Measurements from ENCODE around the gene TMIGD1.

Gene TMIGD1, protein sequence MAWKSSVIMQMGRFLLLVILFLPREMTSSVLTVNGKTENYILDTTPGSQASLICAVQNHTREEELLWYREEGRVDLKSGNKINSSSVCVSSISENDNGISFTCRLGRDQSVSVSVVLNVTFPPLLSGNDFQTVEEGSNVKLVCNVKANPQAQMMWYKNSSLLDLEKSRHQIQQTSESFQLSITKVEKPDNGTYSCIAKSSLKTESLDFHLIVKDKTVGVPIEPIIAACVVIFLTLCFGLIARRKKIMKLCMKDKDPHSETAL

DNA sequence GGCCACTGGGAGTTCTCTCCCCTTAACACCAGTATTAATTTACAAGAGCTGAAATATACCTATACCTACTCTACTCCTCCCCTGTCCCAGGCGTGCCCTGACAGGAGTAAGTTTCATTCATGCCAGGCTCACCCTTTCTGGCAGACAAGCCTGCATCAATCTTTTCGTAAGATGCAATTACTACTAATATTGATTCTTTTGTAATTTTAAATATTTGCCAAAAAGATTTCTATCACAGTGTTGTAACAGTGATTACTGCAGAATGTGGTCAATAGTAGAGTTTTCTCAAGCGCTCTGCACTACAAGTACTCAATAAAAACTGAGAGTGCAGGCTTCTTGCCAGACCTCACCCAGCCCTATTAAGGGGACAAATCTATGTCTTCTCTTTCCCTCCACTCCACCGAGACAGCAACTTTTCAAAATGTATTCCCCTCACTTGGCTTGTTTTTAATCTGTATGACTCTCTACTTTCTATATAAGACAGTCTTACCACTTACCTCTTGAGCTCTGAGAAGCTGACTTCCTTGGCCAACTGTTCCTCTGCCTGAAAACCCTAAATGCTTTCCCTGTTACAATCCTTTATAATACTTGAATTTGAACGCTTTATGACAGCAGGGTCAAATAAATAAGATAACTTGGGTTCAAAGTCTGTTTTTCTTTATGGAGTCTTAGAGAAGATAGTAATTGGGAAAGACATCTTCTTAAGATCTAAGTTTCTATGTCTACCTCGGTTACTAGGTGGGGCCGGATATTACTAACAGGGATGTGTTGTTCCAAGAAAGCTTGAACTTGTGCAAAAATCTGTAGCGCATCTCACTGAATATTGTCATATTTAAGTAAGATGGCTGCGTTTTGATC lies at the start of gene TMIGD1:
Gene TMIGD1, minus strand, starts transcription at position 555 of the 858 bp plus-strand sequence. CDS start 1,924 bp downstream, outside the sequence.
- no peak for FAIRE-seq

DNA sequence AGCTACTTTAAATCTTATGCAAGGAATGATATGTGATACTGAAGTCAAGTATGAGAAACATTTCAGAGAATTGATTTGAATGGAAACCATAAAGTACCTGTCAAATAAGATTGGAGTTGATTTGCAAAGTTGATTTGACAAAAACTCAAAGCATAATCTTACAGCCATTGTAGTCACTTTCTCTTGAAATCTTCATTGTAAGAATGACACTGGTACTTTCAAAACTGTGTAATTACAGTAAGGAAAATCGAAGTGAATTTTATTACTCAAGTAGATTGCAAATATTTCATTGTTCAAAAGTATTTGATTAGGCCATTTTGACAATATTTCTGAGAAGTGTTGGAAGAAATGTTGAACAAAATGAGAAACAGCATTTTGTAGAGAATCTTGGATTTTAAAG lies 48.5 kb upstream of the TMIGD1 start:
- no peak for FAIRE-seq

DNA sequence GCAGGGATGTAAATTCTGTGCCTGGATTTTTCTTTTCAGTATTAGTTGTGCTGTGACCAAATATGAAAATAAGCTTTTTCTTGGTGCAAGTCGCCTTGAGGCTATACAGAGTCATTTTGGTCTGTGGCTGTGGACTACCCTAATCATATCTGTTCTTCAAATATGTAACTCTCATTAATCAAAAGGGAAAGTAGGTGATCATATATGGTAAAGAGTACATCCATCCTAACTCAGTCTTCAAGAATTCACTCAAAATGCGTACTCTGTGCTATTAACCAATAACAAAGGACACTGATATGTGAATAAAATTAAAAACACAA lies 47.4 kb upstream of the TMIGD1 start:
- FAIRE-seq: no peak

DNA sequence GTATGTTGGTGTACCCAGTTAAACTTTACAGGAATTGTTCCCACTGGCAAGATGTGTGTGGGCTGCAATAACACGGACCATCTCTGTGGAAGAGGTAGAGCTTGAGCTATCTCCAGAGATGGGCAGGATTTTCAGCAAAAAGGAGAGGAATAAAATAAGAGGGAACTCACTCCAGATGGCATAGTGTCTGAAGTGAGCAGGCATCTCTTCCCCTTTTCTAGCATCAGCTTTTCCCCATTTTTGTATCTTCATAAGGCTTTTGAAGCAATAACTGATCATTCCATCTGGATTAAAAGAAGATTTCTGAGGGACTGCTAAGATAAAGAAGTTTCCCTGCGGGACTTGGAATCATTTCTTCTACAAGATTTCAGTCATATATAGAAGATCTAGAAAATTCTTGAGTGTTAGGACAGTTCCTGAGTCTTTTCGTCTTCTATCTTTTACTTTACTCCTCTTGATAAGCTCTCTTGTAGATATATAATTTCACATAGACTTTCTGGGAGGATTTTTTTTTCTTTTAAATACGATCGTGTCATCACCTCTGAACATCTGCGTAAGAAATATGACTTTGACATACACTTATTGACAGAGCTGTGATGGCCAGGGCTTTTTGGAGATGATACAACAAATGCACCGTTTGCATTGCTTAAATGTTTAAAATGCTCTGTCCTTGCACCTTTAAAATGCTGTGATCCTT lies 46.9 kb upstream of the TMIGD1 start:
- FAIRE-seq: no peak

DNA sequence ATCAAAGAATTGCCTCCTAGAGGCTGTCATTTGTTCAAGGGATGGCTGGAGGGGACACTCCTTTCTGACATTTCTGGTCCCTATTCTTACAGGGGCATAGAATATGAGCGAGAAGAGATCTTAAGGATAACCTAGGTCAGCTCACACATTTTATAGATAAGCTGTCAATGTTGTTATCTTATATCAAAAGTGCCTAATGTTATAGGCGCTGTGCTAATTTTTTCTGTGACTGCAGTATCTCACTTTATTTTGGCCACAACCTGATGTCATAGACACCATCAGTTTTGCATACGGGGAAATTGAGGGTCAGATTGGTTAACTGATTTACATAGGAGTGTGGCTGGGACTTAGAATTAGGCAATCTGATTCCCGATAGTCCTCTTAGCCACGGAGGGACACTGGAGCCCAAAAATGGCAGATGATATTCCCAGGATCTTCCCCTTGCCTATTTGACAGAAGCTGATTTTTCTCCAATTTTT lies 46.1 kb upstream of the TMIGD1 start:
- no peak for FAIRE-seq

DNA sequence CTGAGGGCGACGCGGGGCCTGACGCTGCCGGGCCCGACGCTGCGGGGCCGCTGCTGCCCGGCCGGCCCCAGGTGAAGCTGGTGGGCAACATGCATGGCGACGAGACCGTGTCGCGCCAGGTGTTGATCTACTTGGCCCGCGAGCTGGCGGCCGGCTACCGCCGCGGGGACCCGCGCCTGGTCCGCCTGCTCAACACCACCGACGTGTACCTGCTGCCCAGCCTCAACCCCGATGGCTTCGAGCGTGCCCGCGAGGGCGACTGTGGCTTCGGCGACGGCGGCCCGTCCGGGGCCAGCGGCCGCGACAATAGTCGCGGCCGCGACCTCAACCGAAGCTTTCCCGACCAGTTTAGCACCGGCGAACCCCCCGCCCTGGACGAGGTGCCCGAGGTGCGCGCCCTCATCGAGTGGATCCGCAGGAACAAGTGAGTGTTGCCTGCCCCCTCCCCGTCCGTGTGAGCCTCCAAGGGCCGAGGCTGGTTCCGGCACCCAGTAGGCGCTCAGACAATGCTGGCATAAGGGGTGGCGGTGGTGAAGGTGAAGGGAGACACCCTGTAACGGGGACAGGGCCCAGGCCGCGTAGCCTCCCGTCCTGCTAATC lies 45.5 kb upstream of the TMIGD1 start:
- no peak for FAIRE-seq

DNA sequence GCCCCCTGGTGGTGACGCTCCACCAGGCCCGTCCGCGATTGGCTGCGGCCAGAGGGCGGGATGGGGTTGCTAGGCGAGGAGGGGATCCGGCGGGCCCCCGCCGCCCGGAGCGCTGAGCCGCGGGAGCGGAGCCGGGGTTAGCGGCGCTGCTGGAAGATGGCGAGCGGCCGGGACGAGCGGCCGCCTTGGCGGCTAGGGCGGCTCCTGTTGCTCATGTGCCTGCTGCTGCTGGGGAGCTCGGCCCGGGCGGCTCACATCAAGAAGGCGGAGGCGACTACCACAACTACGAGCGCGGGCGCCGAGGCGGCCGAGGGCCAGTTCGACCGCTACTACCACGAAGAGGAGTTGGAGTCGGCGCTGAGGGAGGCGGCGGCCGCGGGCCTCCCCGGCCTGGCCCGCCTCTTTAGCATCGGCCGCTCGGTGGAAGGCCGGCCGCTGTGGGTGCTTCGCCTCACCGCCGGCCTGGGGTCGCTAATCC lies 45.0 kb upstream of the TMIGD1 start, which contains the start of gene CPD:
Gene CPD, plus strand, starts transcription at position 103 of the 478 bp plus-strand sequence. Its CDS starts 54 bp downstream, at position 157.
- FAIRE-seq: no peak

DNA sequence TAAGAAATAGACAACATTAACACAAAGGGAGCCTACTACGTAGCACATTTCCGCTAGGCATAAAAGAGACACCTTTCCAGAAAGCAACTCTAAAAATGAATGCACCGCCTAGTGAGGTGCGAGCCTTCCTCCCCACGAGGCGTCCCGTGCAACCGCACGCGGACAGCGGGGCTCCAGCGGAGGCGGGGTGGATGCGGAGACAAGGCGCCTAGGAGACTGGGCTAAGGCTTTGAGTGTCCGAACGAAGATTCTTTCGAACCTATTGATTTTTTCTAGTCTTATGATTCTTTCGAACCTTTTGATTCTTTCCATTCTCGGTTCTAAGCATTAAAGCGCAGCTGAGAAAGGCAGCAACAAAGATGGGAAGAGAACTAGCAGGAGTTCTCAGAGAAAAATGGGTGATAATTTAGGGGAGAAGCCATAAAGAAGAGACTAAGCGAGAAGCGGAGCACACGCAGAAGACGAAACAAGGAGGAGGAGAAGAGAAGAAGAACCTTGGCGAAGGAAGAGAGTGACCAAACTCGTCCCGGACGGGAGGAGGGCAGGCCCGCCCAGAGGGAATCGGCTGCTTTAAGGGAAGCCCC lies 44.5 kb upstream of the TMIGD1 start:
- peak; percentile 83 for FAIRE-seq

DNA sequence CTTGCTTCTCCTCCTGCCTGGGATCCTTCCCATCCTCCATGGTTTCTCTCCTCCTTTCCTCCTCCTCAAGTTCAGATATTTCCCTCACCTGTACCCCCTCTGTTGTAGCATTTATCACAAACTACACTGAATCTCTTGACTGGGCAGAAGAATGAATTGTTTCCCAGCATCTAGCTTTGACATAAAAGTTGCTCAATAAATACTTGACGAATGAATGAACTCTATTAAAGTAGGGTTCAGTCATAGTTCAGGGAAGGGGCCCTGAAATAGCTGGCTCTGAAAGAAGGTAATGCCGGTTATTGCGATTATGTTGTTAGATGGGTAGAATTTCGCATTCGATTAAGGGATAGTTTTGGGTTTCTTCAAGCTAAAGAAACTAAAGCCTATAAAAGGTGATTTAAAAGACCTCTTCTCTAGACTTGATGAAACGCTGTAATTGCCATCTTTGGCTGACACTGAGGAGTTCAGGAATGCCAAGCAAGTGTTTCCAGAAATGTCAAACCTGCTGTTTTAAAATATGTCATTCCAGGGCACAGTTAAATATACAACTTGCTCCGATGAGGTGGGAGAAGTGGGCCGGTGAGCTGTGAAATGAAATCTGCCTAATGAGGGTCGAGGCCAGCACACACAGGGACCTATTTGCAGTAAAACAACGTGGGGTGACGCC lies 43.9 kb upstream of the TMIGD1 start:
- no peak for FAIRE-seq

DNA sequence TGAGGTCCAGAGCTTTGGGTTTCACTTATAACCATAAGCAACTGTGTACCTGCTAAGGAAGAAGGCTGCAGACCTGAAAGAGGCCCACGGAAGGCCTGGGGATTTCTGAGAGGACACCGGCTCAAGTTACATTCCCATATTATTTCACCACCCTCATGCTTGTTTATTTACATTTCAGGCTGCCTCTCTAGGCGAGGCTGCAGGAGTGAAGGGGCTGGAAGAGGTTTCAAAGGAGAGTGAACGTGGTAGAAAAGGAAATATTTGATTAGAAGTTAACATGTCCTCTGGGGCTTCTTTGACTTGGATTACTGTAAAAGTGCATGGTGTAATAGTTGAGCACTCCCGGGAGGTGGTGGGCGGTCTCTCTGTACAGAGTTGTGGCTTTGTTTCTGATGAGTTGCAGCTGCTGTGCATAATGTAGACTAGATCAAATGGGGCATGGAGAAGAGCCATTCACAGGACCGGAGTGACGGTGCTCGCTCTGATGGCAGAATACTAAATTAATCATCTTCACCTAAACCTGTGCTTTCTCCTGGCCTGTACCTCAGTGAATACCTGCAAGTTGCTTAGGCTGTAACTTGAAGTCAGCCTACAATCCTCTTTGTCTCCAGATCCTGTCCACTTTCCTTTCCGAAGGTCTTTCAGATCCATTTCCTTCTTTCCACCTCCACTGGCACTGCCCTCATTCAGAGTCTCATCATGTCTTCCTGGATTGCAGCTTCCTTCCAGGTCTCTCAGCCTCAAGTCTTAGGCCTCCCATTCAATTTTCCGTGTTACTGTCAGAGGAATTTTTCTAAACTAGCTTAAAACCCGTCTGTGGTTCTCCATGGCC lies 43.0 kb upstream of the TMIGD1 start:
- FAIRE-seq: no peak

DNA sequence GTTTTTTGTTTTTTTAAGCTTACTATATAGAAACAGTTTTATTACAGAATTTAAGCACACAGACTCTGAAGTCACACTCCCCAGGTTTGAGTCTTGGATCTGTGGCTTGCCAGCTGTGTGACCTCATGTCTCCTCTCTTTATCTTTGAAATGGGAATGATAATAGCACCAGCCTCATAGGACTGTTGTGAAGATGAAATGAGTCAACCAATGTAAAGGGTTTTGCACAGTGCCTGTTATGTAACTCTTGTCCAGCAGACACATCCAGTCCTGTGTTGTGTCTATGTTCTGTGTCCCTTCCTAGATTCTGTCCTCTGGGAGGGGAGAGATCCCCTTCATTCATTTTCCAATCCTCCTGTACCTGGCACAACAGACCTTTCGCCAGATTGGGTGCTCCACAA lies 41.8 kb upstream of the TMIGD1 start:
- FAIRE-seq: no peak

DNA sequence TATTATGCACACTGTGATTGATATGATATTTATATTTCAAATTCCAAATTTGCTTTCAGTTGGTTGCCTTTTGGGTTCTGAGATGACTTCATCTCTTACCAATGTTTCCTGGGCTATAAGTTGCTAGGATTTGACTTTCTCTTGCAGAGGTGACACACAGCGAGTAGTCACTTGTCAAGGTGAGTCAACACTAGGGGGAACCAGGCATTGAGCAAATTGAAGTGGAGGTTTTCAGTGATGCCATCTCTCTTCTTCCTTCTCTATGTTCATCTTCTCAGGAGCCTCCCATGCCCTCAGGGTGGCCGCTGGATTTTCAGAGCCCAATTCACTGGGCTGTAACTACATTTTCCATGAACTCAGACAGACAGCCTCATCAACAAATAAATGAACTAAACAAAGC lies 38.9 kb upstream of the TMIGD1 start:
- FAIRE-seq: no peak

DNA sequence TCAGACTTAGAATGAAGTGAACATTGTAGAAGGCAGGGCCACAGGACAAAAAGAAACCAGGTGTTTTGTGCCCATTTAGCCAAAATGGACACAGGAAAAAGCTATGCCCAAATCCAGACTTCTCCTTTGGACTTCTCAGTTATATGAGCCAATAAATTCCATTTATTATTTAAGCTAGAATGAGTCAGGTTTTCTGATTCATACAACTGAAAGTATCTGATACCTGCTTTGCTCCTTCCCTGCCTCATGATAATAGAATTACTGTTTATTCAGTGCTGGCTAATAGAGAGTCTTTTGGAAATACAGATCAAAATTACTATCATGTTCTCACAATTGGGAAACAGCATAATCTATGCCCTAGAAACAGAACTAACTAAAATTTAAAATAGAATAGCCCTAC lies 36.1 kb upstream of the TMIGD1 start:
- FAIRE-seq: no peak

DNA sequence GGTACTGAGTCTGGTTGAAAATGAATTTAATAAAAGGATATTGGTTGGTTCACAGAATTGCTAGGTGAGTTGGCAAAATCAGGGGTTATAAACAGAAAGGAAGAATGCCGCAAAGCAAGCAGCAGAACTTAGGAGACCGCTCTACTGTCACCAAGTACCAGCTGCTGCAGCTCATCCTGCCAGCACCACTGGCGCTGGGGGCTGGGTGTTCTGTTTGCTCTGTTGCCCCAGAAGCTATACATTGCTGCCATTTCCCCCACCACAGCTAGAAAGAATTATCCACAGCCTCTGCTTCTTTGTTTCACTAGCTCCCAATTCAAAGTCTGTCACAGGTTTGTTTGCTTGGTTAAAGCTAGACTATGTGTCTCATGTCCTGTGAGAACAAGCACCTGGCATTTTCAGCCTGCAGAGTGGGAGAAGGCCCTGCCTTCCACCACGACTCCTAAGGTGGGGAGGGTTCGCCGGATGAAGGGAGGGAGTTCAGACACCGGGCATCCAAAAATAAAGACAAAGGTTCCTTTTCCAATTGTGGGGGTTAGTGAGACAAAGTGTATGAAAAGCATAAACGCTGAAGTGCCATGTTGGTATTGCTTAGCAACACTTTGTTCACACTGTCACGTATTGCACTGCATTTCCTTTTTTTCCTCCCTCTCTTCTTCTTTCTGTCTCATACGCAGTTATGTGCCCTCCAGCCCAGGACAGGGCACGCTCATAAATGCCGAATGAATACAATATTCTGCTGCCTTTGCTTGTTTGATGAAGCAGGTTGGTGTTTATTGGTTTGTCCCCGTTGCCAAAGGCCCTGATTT lies 35.3 kb upstream of the TMIGD1 start:
- FAIRE-seq: no peak

DNA sequence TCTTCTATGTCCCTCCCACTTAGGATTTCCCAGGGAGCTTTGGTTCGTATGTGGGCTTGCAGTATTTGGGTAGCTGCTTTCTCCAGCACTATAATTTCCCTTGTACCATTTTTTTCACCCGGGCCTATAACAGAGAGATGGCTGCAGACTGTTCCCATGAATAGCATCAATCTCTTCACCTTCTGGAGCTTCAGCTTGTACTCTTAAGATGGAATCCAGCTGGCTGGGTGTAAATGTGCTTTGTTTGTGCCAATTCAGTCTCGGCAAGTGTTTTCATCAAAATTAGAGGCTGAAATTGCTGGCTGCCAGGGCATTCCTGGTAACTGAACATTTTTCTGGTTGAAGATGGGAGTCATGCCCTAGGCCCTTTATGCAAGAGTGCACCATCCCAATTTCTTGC lies 32.7 kb upstream of the TMIGD1 start:
- no peak for FAIRE-seq

DNA sequence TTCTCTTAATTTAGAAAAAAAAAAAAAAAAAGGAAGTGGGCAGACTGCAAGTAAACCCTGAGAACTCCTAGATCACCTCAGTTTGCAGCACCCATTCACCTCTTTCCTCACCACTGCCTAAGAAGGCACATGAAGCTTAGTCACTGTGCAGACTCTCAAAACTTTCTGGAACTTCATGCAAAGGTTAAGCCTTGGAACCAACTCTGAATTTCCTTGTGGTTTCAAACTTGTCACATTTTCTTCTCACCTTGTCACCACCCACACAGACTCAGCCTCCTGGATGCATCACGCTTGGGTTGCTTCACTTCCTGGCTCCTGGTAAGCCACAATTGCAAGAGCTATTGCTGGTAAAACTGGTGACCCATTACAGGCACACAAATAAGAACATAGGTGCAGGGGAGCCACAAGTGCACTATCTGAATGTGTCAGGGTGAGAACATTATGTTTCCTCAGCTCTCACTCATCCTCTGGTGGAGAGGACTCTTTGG lies 29.9 kb upstream of the TMIGD1 start:
- FAIRE-seq: no peak

DNA sequence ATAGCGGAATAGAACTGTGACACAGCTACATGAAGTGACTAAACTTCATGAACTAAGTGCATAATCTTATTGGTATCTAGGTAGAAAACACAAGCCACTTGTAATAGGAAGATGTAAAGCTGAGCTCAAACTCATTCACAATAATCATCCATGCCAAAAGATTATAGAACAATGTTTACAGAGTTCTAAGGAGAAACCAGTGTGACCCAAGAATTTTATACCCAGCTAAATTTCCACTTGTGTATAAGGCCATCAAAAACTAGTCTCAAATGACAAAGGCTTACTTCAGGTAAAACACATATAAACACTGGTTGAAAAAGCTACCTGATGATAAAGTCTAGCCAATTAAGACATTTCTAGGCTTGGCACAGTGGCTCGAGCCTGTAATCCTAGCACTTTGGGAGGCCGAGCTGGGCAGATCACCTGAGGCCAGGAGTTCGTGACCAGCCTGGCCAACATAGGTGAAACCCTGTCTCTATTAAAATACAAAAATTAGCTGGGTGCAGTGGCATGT lies 28.0 kb upstream of the TMIGD1 start:
- FAIRE-seq: no peak

DNA sequence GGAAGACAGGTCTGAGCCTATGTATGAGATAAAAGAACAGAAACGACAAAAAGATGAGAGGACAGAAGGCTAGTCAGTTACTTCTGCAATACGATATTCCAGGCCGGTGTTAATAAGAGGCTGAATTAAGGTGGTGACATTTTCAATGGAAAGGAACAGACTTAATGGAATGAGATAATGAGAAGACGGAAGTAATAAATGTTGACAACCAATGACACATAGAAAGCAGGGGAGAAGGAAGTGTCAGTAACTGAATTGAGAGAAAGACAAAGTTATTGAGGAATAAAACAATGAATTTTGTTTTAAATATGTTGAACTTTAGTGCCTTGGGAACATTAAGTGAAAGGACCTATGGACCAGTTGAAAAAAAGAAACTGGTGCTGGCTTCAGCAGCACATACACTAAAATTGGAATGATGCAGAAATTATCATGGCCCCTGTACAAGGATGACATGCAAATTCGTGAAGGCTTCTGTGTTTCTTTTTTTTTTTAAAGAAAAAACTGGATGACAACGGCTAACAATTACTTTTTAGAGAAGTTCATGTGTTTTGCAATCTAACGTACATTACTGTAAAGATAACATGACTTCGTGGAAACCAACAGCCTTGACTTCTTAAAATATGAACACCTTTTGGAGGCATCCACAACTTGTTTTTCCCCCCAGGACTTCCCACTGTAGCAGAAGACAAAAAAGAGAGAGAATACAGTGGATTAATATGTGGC lies 26.4 kb upstream of the TMIGD1 start:
- no peak for FAIRE-seq

All from G401.6 (cell line).